HG02588 (cell line): ENCODE results near the gene PTPRD.
A peak's percentile ranks its signal among the peaks of the same experiment; 100 is the strongest.

Source experiments
- ATAC-seq: cut with Tn5 transposase; IDR thresholded peaks from one replicate; pipeline ENCODE4 v1.9.1; 2021; ENCODE audit warnings: mild to moderate bottlenecking, moderate library complexity; ENCODE audit not compliant: unreplicated experiment

The PTPRD gene

GRCh38 chr9:10612641-10613398 lies at the start of gene PTPRD:
Gene PTPRD, minus strand, starts transcription at chr9:10613002.
- peak; percentile 90 for ATAC-seq

GRCh38 chr9:10661994-10662393 lies 49.2 kb upstream of the PTPRD start:
- ATAC-seq: no peak

- ATAC-seq: no peak
Measured at GRCh38 chr9:10661376-10661775, 48.6 kb upstream of the PTPRD start.

GRCh38 chr9:10651012-10651411 lies 38.2 kb upstream of the PTPRD start:
- ATAC-seq: no peak

GRCh38 chr9:10649076-10649475 lies 36.3 kb upstream of the PTPRD start:
- no peak for ATAC-seq

GRCh38 chr9:10633785-10634184 lies 21.0 kb upstream of the PTPRD start:
- no peak for ATAC-seq

GRCh38 chr9:10614196-10614800 lies 1.5 kb upstream of the PTPRD start:
- ATAC-seq: no peak

- ATAC-seq: no peak
Measured at GRCh38 chr9:10613419-10613818, 617 bp upstream of the PTPRD start.

GRCh38 chr9:10605388-10605787 lies 7.4 kb downstream of the PTPRD start:
- no peak for ATAC-seq

- ATAC-seq: no peak
Measured at GRCh38 chr9:10604927-10605326, 7.9 kb downstream of the PTPRD start.

GRCh38 chr9:10597801-10598200 lies 15.0 kb downstream of the PTPRD start:
- ATAC-seq: no peak

GRCh38 chr9:10594482-10594881 lies 18.3 kb downstream of the PTPRD start:
- ATAC-seq: no peak

- no peak for ATAC-seq
Measured at GRCh38 chr9:10586407-10586806, 26.4 kb downstream of the PTPRD start.

GRCh38 chr9:10571699-10572098 lies 41.1 kb downstream of the PTPRD start:
- no peak for ATAC-seq

GRCh38 chr9:10566848-10567247 lies 46.0 kb downstream of the PTPRD start:
- ATAC-seq: no peak

- no peak for ATAC-seq
Measured at GRCh38 chr9:10562581-10563343, 50.0 kb downstream of the PTPRD start.

GRCh38 chr9:10548348-10548747 lies 64.5 kb downstream of the PTPRD start:
- ATAC-seq: no peak

GRCh38 chr9:10538073-10538472 lies 74.7 kb downstream of the PTPRD start:
- no peak for ATAC-seq

GRCh38 chr9:10534850-10535249 lies 78.0 kb downstream of the PTPRD start:
- ATAC-seq: no peak

- no peak for ATAC-seq
Measured at GRCh38 chr9:10525972-10526371, 86.8 kb downstream of the PTPRD start.

GRCh38 chr9:10523164-10523563 lies 89.6 kb downstream of the PTPRD start:
- ATAC-seq: no peak

GRCh38 chr9:10512144-10512543 lies 100.7 kb downstream of the PTPRD start:
- ATAC-seq: no peak
